MM.1S (cell line): ENCODE data around the gene TGFB1.
"Not testable (repeated sequence)": the region's sequence is repeated elsewhere in the genome, so short reads cannot be mapped to it uniquely, and the experiment has no call there.

ENCODE experiments used
- DNase-seq: peaks from one replicate; pipeline ENCODE4 v3.0.0-alpha.2; 2015
- H2AFZ ChIP-seq: fragments of 300-600 bp; sonication (generic); 2 replicates; pipeline ENCODE4 v1.6.0; 2016; ENCODE audit warnings: antibody characterized with exemption, low read length
- H3F3A ChIP-seq: fragments of 300-600 bp; sonication (generic); 2 replicates; pipeline ENCODE4 v1.6.1; 2016; ENCODE audit warnings: mild to moderate bottlenecking, antibody characterized with exemption, low read length, moderate library complexity, mixed read lengths; ENCODE audit not compliant: insufficient read depth
- H3K27ac ChIP-seq: fragments of 300-600 bp; sonication (generic); 2 replicates; pipeline ENCODE4 v1.5.1; 2016; ENCODE audit warnings: mild to moderate bottlenecking, low read length
- H3K27me3 ChIP-seq: fragments of 300-600 bp; sonication (generic); replicated peaks from 2 replicates; pipeline ENCODE4 v1.6.0; 2016; ENCODE audit warnings: low read length; ENCODE audit not compliant: insufficient read depth
- H3K36me3 ChIP-seq: fragments of 300-600 bp; sonication (generic); replicated peaks from 2 replicates; pipeline ENCODE4 v1.6.1; 2016; ENCODE audit warnings: mild to moderate bottlenecking, low read length, mixed read lengths; ENCODE audit not compliant: insufficient read depth
- H3K4me1 ChIP-seq: fragments of 300-600 bp; sonication (generic); 2 replicates; pipeline ENCODE4 v1.6.1; 2016; ENCODE audit warnings: low read length, mixed read lengths
- H3K4me2 ChIP-seq: fragments of 300-600 bp; sonication (generic); 2 replicates; pipeline ENCODE4 v1.6.0; 2016; ENCODE audit warnings: low read depth, low read length
- H3K4me3 ChIP-seq: fragments of 300-600 bp; sonication (generic); 2 replicates; pipeline ENCODE4 v1.5.1; 2016; ENCODE audit warnings: low read length, mixed read lengths
- H3K79me2 ChIP-seq: fragments of 300-600 bp; sonication (generic); 2 replicates; pipeline ENCODE4 v1.6.1; 2016; ENCODE audit warnings: mixed run types, low read length, mixed read lengths
- H3K9ac ChIP-seq: fragments of 300-600 bp; sonication (generic); 2 replicates; pipeline ENCODE4 v1.6.1; 2016; ENCODE audit warnings: low read length, mixed read lengths
- H3K9me2 ChIP-seq: fragments of 300-600 bp; sonication (generic); replicated peaks from 2 replicates; pipeline ENCODE4 v1.6.1; 2016; ENCODE audit warnings: mild to moderate bottlenecking, low read length, mixed read lengths; ENCODE audit not compliant: insufficient read depth
- H3K9me3 ChIP-seq: fragments of 300-600 bp; sonication (generic); replicated peaks from 2 replicates; pipeline ENCODE4 v1.6.1; 2016; ENCODE audit warnings: mild to moderate bottlenecking, low read length, mixed read lengths; ENCODE audit not compliant: insufficient read depth
- H4K20me1 ChIP-seq: fragments of 300-600 bp; sonication (generic); 2 replicates; pipeline ENCODE4 v1.6.1; 2016; ENCODE audit warnings: mild to moderate bottlenecking, low read length, moderate library complexity, mixed read lengths; ENCODE audit not compliant: insufficient read depth
- CTCF ChIP-seq: fragments of 300-600 bp; sonication (generic); IDR thresholded peaks from 2 replicates; pipeline ENCODE4 v1.5.1; 2016; ENCODE audit warnings: antibody characterized with exemption, low read length, mixed read lengths
- EZH2 ChIP-seq: fragments of 300-600 bp; sonication (generic); optimal IDR thresholded peaks from 2 replicates; pipeline ENCODE3; 2017; ENCODE audit warnings: low read depth, mild to moderate bottlenecking, antibody characterized with exemption, low read length, mixed read lengths
- EZH2phosphoT487 ChIP-seq: fragments of 300-600 bp; sonication (generic); IDR thresholded peaks from 2 replicates; pipeline ENCODE4 v1.6.1; 2018; ENCODE audit warnings: antibody characterized with exemption, low read length

TGFB1 gene

GRCh38 chr19:41371541-41371940 is 17.8 kb upstream of the TGFB1 start:
- Histone ChIP-seq H3K36me3 (no peaks in the 10 kb centered on the region), H3K4me1 (no peaks in the 10 kb centered on the region), H3K9ac (no peak overlapping the region), H3K79me2 (no peaks in the 10 kb centered on the region), H4K20me1 (no peaks in the 10 kb centered on the region), H3K27me3 (no peaks in the 10 kb centered on the region), H3K9me3 (no peaks in the 10 kb centered on the region), H3K4me2 (no peak overlapping the region), H3K4me3 (no peak overlapping the region), H3K9me2 (no peaks in the 10 kb centered on the region), H2AFZ (no peak overlapping the region), H3F3A (no peaks in the 10 kb centered on the region), H3K27ac (no peak overlapping the region)
- no peak for DNase-seq
- TF ChIP-seq EZH2phosphoT487: no peak
- no peak for TF ChIP-seq CTCF
- TF ChIP-seq EZH2: no peak

DNA sequence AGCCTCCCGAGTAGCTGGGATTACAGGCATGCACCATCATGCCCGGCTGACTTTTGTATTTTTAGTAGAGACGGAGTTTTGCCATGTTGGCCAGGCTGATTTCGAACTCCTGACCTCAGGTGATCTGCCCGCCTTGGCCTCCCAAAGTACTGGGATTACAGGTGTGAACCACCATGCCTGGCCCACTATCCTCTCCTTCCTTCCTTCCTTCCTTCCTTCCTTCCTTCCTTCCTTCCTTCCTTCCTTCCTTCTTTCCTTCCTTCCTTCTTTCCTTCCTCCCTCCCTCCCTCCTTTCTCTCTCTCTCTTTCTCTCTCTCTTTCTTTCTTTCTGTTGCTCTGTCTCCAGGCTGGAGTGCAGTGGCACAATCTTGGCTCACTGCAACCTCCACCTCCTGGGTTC is 17.4 kb upstream of the TGFB1 start:
- not testable (repeated sequence) for H3K9me2 ChIP-seq, H3F3A ChIP-seq, DNase-seq, H3K36me3 ChIP-seq, H3K27me3 ChIP-seq, H2AFZ ChIP-seq, H3K9ac ChIP-seq, H3K27ac ChIP-seq, H3K4me2 ChIP-seq, H3K9me3 ChIP-seq, H3K4me1 ChIP-seq, H3K79me2 ChIP-seq, H3K4me3 ChIP-seq, H4K20me1 ChIP-seq

DNA sequence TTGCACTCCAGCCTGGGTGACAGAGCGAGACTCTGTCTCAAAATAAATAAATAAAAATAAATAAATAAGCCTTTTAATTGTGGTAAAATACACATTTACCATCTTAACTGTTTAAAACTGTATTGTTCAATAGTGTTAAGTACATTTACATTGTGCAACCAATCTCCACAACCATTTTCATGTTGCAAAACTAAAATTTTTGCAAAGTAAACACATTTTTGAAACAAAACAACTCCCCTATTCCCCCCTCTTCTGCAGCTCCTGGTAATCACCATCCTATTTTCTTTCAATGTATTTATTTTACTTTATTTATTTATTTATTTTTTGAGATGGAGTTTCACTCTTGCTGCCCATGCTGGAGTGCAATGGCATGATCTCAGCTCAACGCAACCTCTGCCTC is 16.0 kb upstream of the TGFB1 start:
- Histone ChIP-seq H2AFZ (no peak overlapping the region), H3K9me3 (no peaks in the 10 kb centered on the region), H3K27me3 (no peaks in the 10 kb centered on the region), H3K4me1 (no peaks in the 10 kb centered on the region), H3K36me3 (no peaks in the 10 kb centered on the region), H3F3A (no peaks in the 10 kb centered on the region), H3K79me2 (peaks cover 5% of the 10 kb centered on the region; the same call in 1 of the 2 replicates), H3K9ac (no peak overlapping the region), H3K27ac (no peak overlapping the region), H3K4me2 (no peak overlapping the region), H3K9me2 (no peaks in the 10 kb centered on the region), H3K4me3 (no peak overlapping the region), H4K20me1 (no peaks in the 10 kb centered on the region)
- TF ChIP-seq CTCF (no peak), EZH2phosphoT487 (no peak), EZH2 (no peak)
- DNase-seq: no peak

GRCh38 chr19:41367848-41368301 is 14.2 kb upstream of the TGFB1 start:
- Histone ChIP-seq H3K79me2 (peaks cover 15% of the 10 kb centered on the region; the same call in 1 of the 2 replicates), H3K4me2 (no peak overlapping the region), H3K9me2 (no peaks in the 10 kb centered on the region), H4K20me1 (no peaks in the 10 kb centered on the region), H3K27me3 (no peaks in the 10 kb centered on the region), H2AFZ (no peak overlapping the region), H3K4me1 (no peaks in the 10 kb centered on the region), H3K27ac (no peak overlapping the region), H3K36me3 (no peaks in the 10 kb centered on the region), H3K4me3 (no peak overlapping the region), H3F3A (peaks cover 3% of the 10 kb centered on the region; the same call in 1 of the 2 replicates), H3K9ac (no peak overlapping the region), H3K9me3 (no peaks in the 10 kb centered on the region)
- no peak for DNase-seq
- TF ChIP-seq EZH2: no peak
- TF ChIP-seq CTCF: no peak
- TF ChIP-seq EZH2phosphoT487: no peak
